HepG2 (cell line): Measurements from ENCODE around the gene ARL8A. TPM values are rescaled to one million over a fixed set of nuclear protein-coding genes. Genes with fewer than 3 reads are reported as not detected.

Source experiments
- DPF2 ChIP-seq: sonication (generic); formaldehyde crosslinking; IDR thresholded peaks from 2 replicates; pipeline ENCODE4 v1.4.0; 2020; ENCODE audit warnings: mild to moderate bottlenecking, low read depth, missing genetic modification reagents, borderline replicate concordance
- FOXC1 ChIP-seq: sonication (generic); formaldehyde crosslinking; IDR thresholded peaks from 2 replicates; pipeline ENCODE4 v1.8.0; 2022; ENCODE audit warnings: mild to moderate bottlenecking, missing genetic modification reagents, borderline replicate concordance
- MTA3 ChIP-seq: sonication (generic); formaldehyde crosslinking; IDR thresholded peaks from 2 replicates; pipeline ENCODE4 v1.4.0; 2020; ENCODE audit warnings: missing genetic modification reagents
- SNAI1 ChIP-seq: sonication (generic); formaldehyde crosslinking; IDR thresholded peaks from 2 replicates; pipeline ENCODE4 v1.5.0; 2020; ENCODE audit warnings: mild to moderate bottlenecking, missing genetic modification reagents, borderline replicate concordance
- TEAD3 ChIP-seq: optimal IDR thresholded peaks from 2 replicates; pipeline ENCODE3; 2016; ENCODE audit warnings: borderline replicate concordance
- ZFP90 ChIP-seq: sonication (generic); formaldehyde crosslinking; IDR thresholded peaks from 2 replicates; pipeline ENCODE4 v1.8.0; 2022; ENCODE audit warnings: missing genetic modification reagents, mild to moderate bottlenecking, inconsistent platforms, borderline replicate concordance
- ZNF263 ChIP-seq: sonication (generic); formaldehyde crosslinking; IDR thresholded peaks from 2 replicates; pipeline ENCODE4 v1.4.0; 2020; ENCODE audit warnings: missing genetic modification reagents
- ZNF546 ChIP-seq: sonication (generic); formaldehyde crosslinking; conservative IDR thresholded peaks from 2 replicates; pipeline ENCODE4 v1.8.1; 2023; ENCODE audit warnings: mild to moderate bottlenecking, missing genetic modification reagents
- ZNF709 ChIP-seq: sonication (generic); formaldehyde crosslinking; IDR thresholded peaks from 2 replicates; pipeline ENCODE4 v1.5.0; 2020; ENCODE audit warnings: mild to moderate bottlenecking, missing genetic modification reagents
- polyA plus RNA-seq, 8 experiments: library from polyadenylated mRNA; depleted of rRNA in 3 of 8; stranded (reverse) in 7 of 8; unstranded in 1 of 8; fragments of >200 nt; fragmentation: Illumina TruSeq in 4 of 8; extraction: Trizol in 4 of 8; gene quantifications; 2 replicates each; pipeline versions ENCODE4 v1.2.1 to v1.2.3, GENCODE V29; 2011 to 2016; ENCODE audit warnings: low read depth in 4 of 8, missing spikeins in 1 of 8, mixed read lengths in 1 of 8; ENCODE audit not compliant: insufficient read depth in 1 of 8
- total RNA-seq, 5 experiments: library from RNA; depleted of rRNA; stranded (reverse); fragments of >200 nt; fragmentation: Illumina TruSeq; extraction: Trizol; gene quantifications; 2 replicates each; pipeline ENCODE4 v1.2.3, GENCODE V29; 2016; ENCODE audit warnings: low read depth in 1 of 5
- TF ChIP-seq, protein P1 (sequence below): IDR thresholded peaks from 2 replicates; pipeline ENCODE4 v1.6.1; 2016; ENCODE audit warnings: mild to moderate bottlenecking, missing biosample characterization, missing genetic modification reagents
- TF ChIP-seq, protein P2 (sequence below): sonication (generic); formaldehyde crosslinking; IDR thresholded peaks from 2 replicates; pipeline ENCODE4 v1.4.0; 2020; ENCODE audit warnings: missing genetic modification reagents, low read depth, mild to moderate bottlenecking, borderline replicate concordance
- TF ChIP-seq, protein P3 (sequence below): sonication (generic); formaldehyde crosslinking; IDR thresholded peaks from 2 replicates; pipeline ENCODE4 v1.4.0; 2020; ENCODE audit warnings: mild to moderate bottlenecking, missing genetic modification reagents
- TF ChIP-seq, protein P4 (sequence below): sonication (generic); formaldehyde crosslinking; IDR thresholded peaks from 2 replicates; pipeline ENCODE4 v1.4.0; 2020; ENCODE audit warnings: missing genetic modification reagents

ARL8A gene
- total and polyA plus RNA-seq, 2 of the 13 experiments (the other 11 are each of a cell fraction or from before 2014, with no cell fraction given), result 2.7 to 23.4 TPM

DNA sequence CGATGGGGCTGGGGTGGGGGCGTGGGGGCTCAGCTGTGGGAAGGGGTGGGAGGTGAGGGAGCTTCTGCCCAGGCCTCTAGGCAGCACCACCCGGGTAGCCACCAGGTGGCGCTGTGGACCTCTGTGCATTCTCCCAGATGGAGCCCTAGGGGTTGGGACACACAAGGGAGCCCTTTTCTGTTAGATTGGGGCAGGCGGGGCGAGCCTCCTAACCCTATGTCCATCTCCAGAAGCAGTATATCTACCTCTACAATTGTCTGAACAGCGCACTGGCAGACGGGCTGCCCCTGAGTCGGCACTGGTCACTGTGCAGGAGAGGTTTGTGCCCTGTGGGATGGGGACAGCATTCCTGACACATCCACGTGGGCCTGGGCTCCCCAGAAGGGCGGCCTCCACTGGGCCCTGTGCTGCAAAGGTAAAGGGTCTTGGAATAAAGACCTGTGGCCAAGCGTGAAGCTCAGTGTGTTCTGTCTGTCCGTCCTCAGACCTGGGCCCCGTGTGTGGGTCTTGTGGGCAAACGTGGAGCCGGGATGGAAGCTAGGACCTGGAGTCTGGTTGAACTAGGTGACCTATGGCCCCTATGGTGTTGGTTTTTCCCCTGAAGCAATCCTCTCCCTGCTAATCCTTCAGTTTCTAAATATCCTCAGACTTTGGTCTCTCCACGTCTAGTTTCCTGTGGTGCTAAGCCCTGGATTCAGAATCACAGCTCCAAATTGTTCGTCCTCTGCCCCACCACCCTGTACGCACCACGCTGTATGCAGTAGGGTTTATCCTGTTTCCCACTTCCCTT is 44.7 kb upstream of the ARL8A start (continued):
- TF ChIP-seq, protein P1, sequence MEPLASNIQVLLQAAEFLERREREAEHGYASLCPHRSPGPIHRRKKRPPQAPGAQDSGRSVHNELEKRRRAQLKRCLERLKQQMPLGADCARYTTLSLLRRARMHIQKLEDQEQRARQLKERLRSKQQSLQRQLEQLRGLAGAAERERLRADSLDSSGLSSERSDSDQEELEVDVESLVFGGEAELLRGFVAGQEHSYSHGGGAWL, result no peak; the same call in 1 of the 2 replicates
- TF ChIP-seq FOXC1 (CRISPR knock-in tag), result peak; percentile 71; the same call in 1 of the 2 replicates
- no peak for TF ChIP-seq ZNF709
- peak; percentile 62; the same call in 1 of the 2 replicates for TF ChIP-seq DPF2 (CRISPR knock-in tag)
- 0 out of 2 replicates have a peak, but pooled peaks have one; percentile 11 for TF ChIP-seq SNAI1
- TF ChIP-seq ZNF263, result 0 out of 2 replicates have a peak, but pooled peaks have one; percentile 29
- TF ChIP-seq ZNF546, result no peak
- TF ChIP-seq ZFP90 (CRISPR knock-in tag), result no peak
- TF ChIP-seq MTA3, result no peak
- TF ChIP-seq TEAD3 (CRISPR knock-in tag), result no peak
- TF ChIP-seq, protein P2, sequence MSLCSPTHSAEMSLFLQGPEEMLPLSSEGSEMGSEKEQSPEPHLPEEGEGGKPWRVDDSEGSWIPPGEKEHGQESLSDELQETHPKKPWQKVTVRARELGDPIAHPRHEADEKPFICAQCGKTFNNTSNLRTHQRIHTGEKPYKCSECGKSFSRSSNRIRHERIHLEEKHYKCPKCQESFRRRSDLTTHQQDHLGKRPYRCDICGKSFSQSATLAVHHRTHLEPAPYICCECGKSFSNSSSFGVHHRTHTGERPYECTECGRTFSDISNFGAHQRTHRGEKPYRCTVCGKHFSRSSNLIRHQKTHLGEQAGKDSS, result no peak
- TF ChIP-seq, protein P3, sequence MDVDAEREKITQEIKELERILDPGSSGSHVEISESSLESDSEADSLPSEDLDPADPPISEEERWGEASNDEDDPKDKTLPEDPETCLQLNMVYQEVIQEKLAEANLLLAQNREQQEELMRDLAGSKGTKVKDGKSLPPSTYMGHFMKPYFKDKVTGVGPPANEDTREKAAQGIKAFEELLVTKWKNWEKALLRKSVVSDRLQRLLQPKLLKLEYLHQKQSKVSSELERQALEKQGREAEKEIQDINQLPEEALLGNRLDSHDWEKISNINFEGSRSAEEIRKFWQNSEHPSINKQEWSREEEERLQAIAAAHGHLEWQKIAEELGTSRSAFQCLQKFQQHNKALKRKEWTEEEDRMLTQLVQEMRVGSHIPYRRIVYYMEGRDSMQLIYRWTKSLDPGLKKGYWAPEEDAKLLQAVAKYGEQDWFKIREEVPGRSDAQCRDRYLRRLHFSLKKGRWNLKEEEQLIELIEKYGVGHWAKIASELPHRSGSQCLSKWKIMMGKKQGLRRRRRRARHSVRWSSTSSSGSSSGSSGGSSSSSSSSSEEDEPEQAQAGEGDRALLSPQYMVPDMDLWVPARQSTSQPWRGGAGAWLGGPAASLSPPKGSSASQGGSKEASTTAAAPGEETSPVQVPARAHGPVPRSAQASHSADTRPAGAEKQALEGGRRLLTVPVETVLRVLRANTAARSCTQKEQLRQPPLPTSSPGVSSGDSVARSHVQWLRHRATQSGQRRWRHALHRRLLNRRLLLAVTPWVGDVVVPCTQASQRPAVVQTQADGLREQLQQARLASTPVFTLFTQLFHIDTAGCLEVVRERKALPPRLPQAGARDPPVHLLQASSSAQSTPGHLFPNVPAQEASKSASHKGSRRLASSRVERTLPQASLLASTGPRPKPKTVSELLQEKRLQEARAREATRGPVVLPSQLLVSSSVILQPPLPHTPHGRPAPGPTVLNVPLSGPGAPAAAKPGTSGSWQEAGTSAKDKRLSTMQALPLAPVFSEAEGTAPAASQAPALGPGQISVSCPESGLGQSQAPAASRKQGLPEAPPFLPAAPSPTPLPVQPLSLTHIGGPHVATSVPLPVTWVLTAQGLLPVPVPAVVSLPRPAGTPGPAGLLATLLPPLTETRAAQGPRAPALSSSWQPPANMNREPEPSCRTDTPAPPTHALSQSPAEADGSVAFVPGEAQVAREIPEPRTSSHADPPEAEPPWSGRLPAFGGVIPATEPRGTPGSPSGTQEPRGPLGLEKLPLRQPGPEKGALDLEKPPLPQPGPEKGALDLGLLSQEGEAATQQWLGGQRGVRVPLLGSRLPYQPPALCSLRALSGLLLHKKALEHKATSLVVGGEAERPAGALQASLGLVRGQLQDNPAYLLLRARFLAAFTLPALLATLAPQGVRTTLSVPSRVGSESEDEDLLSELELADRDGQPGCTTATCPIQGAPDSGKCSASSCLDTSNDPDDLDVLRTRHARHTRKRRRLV (CRISPR knock-in tag), result 0 out of 2 replicates have a peak, but pooled peaks have one; percentile 48
- TF ChIP-seq, protein P4, sequence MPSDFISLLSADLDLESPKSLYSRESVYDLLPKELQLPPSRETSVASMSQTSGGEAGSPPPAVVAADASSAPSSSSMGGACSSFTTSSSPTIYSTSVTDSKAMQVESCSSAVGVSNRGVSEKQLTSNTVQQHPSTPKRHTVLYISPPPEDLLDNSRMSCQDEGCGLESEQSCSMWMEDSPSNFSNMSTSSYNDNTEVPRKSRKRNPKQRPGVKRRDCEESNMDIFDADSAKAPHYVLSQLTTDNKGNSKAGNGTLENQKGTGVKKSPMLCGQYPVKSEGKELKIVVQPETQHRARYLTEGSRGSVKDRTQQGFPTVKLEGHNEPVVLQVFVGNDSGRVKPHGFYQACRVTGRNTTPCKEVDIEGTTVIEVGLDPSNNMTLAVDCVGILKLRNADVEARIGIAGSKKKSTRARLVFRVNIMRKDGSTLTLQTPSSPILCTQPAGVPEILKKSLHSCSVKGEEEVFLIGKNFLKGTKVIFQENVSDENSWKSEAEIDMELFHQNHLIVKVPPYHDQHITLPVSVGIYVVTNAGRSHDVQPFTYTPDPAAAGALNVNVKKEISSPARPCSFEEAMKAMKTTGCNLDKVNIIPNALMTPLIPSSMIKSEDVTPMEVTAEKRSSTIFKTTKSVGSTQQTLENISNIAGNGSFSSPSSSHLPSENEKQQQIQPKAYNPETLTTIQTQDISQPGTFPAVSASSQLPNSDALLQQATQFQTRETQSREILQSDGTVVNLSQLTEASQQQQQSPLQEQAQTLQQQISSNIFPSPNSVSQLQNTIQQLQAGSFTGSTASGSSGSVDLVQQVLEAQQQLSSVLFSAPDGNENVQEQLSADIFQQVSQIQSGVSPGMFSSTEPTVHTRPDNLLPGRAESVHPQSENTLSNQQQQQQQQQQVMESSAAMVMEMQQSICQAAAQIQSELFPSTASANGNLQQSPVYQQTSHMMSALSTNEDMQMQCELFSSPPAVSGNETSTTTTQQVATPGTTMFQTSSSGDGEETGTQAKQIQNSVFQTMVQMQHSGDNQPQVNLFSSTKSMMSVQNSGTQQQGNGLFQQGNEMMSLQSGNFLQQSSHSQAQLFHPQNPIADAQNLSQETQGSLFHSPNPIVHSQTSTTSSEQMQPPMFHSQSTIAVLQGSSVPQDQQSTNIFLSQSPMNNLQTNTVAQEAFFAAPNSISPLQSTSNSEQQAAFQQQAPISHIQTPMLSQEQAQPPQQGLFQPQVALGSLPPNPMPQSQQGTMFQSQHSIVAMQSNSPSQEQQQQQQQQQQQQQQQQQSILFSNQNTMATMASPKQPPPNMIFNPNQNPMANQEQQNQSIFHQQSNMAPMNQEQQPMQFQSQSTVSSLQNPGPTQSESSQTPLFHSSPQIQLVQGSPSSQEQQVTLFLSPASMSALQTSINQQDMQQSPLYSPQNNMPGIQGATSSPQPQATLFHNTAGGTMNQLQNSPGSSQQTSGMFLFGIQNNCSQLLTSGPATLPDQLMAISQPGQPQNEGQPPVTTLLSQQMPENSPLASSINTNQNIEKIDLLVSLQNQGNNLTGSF, result 0 out of 2 replicates have a peak, but pooled peaks have one; percentile 21
